Suppressor macrophage treated with lipopolysaccharide for 4 hours (primary cell): ENCODE results near the gene MBOAT7.
A peak's percentile ranks its signal among the peaks of the same experiment; 100 is the strongest.
"Not testable (repeated sequence)": the region's sequence is repeated elsewhere in the genome, so short reads cannot be mapped to it uniquely, and the experiment has no call there.

Experiments used
- DNase-seq: peaks from one replicate; pipeline ENCODE4 v3.0.0-alpha.2; 2020

MBOAT7 gene

GRCh38 chr19:54189145-54189734 is at the start of gene MBOAT7:
Gene MBOAT7, minus strand, starts transcription at chr19:54189580. Its CDS starts 1,072 bp downstream, at chr19:54188508.
- DNase-seq, result no peak

GRCh38 chr19:54233941-54234340 is 44.6 kb upstream of the MBOAT7 start:
- no peak for DNase-seq

GRCh38 chr19:54231077-54231931 is 41.9 kb upstream of the MBOAT7 start:
- peak; percentile 74 for DNase-seq

- DNase-seq, result no peak
Observed at GRCh38 chr19:54230031-54230430, 40.7 kb upstream of the MBOAT7 start.

GRCh38 chr19:54229146-54229545 is 39.8 kb upstream of the MBOAT7 start:
- no peak for DNase-seq

- DNase-seq, result not testable (repeated sequence)
Observed at GRCh38 chr19:54224619-54225018, 35.2 kb upstream of the MBOAT7 start.

GRCh38 chr19:54223937-54224281 is 34.5 kb upstream of the MBOAT7 start:
- DNase-seq, result not testable (repeated sequence)

GRCh38 chr19:54223277-54223936 is 34.0 kb upstream of the MBOAT7 start:
- DNase-seq, result not testable (repeated sequence)

GRCh38 chr19:54222474-54223276 is 33.3 kb upstream of the MBOAT7 start, which contains the start of gene LILRB3:
Gene LILRB3, minus strand, starts transcription at chr19:54223007. Its CDS starts 31 bp downstream, at chr19:54222976.
- not testable (repeated sequence) for DNase-seq

- DNase-seq, result not testable (repeated sequence)
Observed at GRCh38 chr19:54221947-54222346, 32.6 kb upstream of the MBOAT7 start.

GRCh38 chr19:54219702-54220101 is 30.3 kb upstream of the MBOAT7 start:
- not testable (repeated sequence) for DNase-seq

- DNase-seq, result no peak
Observed at GRCh38 chr19:54218960-54219661, 29.7 kb upstream of the MBOAT7 start.

GRCh38 chr19:54218259-54218658 is 28.9 kb upstream of the MBOAT7 start:
- no peak for DNase-seq

GRCh38 chr19:54217517-54218247 is 28.3 kb upstream of the MBOAT7 start:
- not testable (repeated sequence) for DNase-seq

GRCh38 chr19:54216869-54217268 is 27.5 kb upstream of the MBOAT7 start:
- no peak for DNase-seq

- not testable (repeated sequence) for DNase-seq
Observed at GRCh38 chr19:54214734-54215133, 25.4 kb upstream of the MBOAT7 start.

- DNase-seq, result not testable (repeated sequence)
Observed at GRCh38 chr19:54214217-54214616, 24.8 kb upstream of the MBOAT7 start.

GRCh38 chr19:54211235-54211634 is 21.9 kb upstream of the MBOAT7 start:
- DNase-seq, result peak; percentile 25

- DNase-seq, result peak; percentile 97
Observed at GRCh38 chr19:54209811-54210494, 20.6 kb upstream of the MBOAT7 start.

GRCh38 chr19:54209058-54209810 is 19.9 kb upstream of the MBOAT7 start:
- DNase-seq, result no peak
